SK-N-SH (cell line): ENCODE measurements around the gene AKAP17A. TPM values are rescaled to one million over a fixed set of nuclear protein-coding genes. Genes with fewer than 3 reads are reported as not detected.

Experiments used
- CTCF ChIA-PET: fragments of 300-600, 350-600 bp; formaldehyde crosslinking; extraction: SDS; loops from one replicate; lab custom pipeline; 2021; lab: Yijun Ruan, JAX
- POLR2A ChIA-PET: fragments of 350-600 bp; sonication (Branson Sonifier 250); formaldehyde crosslinking; extraction: SDS; loops from one replicate; lab custom pipeline; 2020; ENCODE audit warnings: antibody characterized with exemption, inconsistent platforms; lab: Yijun Ruan, JAX
- DNase-seq: peaks from one replicate; pipeline ENCODE4 v3.0.0; 2012
- H2AFZ ChIP-seq: fragments of 200-600 bp; sonication (generic); 2 replicates; pipeline ENCODE4 v1.8.1; 2016; ENCODE audit warnings: antibody characterized with exemption, mild to moderate bottlenecking, low read depth
- H3F3A ChIP-seq: fragments of 200-600 bp; sonication (generic); replicated peaks from 2 replicates; pipeline ENCODE3; 2016; ENCODE audit warnings: antibody characterized with exemption, mild to moderate bottlenecking; ENCODE audit not compliant: insufficient read depth
- H3K27ac ChIP-seq, 2 experiments: fragments of 200-500 bp in 1 of 2; fragments of 200-600 bp in 1 of 2; sonication (Bioruptor generic) in 1 of 2; sonication (generic), shearing (Covaris generic) in 1 of 2; 2 replicates each; pipeline versions ENCODE4 v1.5.1 to v1.6.1; 2014 to 2016; ENCODE audit warnings: low read depth in 2 of 2, inconsistent platforms in 1 of 2, low read length in 1 of 2, mild to moderate bottlenecking in 1 of 2, mixed read lengths in 1 of 2
- H3K27me3 ChIP-seq: fragments of 200-600 bp; sonication (generic), shearing (Covaris generic); 2 replicates; pipeline ENCODE4 v1.6.1; 2016; ENCODE audit warnings: mixed run types; ENCODE audit not compliant: insufficient read depth
- H3K36me3 ChIP-seq, 2 experiments: fragments of 200-500 bp in 1 of 2; fragments of 200-600 bp in 1 of 2; sonication (Bioruptor generic) in 1 of 2; sonication (generic) in 1 of 2; replicated peaks in 1 of 2; 2 replicates each; pipeline versions ENCODE3 to v1.5.1; 2014 to 2016; ENCODE audit warnings: low read length in 1 of 2, mild to moderate bottlenecking in 1 of 2; ENCODE audit not compliant: insufficient read depth in 2 of 2, control insufficient read depth in 1 of 2
- H3K4me1 ChIP-seq, 2 experiments: fragments of 200-500 bp in 1 of 2; fragments of 200-600 bp in 1 of 2; sonication (Bioruptor generic) in 1 of 2; sonication (generic), shearing (Covaris generic) in 1 of 2; 2 replicates each; pipeline versions ENCODE4 v1.5.1 to v1.6.1; 2014 to 2016; ENCODE audit warnings: low read depth in 1 of 2, low read length in 1 of 2, mixed run types in 1 of 2; ENCODE audit not compliant: insufficient read depth in 2 of 2, control insufficient read depth in 1 of 2
- H3K4me2 ChIP-seq: fragments of 200-600 bp; sonication (generic), shearing (Covaris generic); 2 replicates; pipeline ENCODE4 v1.6.1; 2017; ENCODE audit warnings: mixed run types
- H3K4me3 ChIP-seq, 2 experiments: fragments of 200-500 bp in 1 of 2; fragments of 200-600 bp in 1 of 2; sonication (Bioruptor generic) in 1 of 2; sonication (generic), shearing (Covaris generic) in 1 of 2; 2 replicates each; pipeline versions ENCODE4 v1.5.1 to v1.8.1; 2014 to 2016; ENCODE audit warnings: low read depth in 2 of 2, inconsistent platforms in 1 of 2, low read length in 1 of 2, mild to moderate bottlenecking in 1 of 2, mixed read lengths in 1 of 2, moderate library complexity in 1 of 2
- H3K79me2 ChIP-seq: fragments of 200-600 bp; sonication (generic); 2 replicates; pipeline ENCODE4 v1.8.1; 2017; ENCODE audit warnings: mild to moderate bottlenecking; ENCODE audit not compliant: insufficient read depth
- H3K9ac ChIP-seq: fragments of 200-600 bp; sonication (generic); 2 replicates; pipeline ENCODE4 v1.6.1; 2017; ENCODE audit warnings: mixed run types
- H3K9me2 ChIP-seq: fragments of 200-600 bp; sonication (generic); 2 replicates; pipeline ENCODE4 v1.6.1; 2017; ENCODE audit warnings: mixed run types
- H3K9me3 ChIP-seq: fragments of 200-600 bp; sonication (generic); 2 replicates; pipeline ENCODE4 v1.6.1; 2017; ENCODE audit warnings: mixed run types, mild to moderate bottlenecking, moderate library complexity
- H4K20me1 ChIP-seq: fragments of 200-600 bp; sonication (generic); 2 replicates; pipeline ENCODE4 v1.6.1; 2017; ENCODE audit warnings: mild to moderate bottlenecking, mixed run types; ENCODE audit not compliant: insufficient read depth
- ELF1 ChIP-seq: IDR thresholded peaks from 2 replicates; pipeline ENCODE4 v1.4.0; 2012
- FOSL2 ChIP-seq: IDR thresholded peaks from 2 replicates; pipeline ENCODE4 v1.4.0; 2012; ENCODE audit warnings: low read depth, mild to moderate bottlenecking, moderate library complexity, borderline replicate concordance
- FOXM1 ChIP-seq: IDR thresholded peaks from 2 replicates; pipeline ENCODE4 v1.4.0; 2012; ENCODE audit warnings: low read depth, mild to moderate bottlenecking
- JUND ChIP-seq: IDR thresholded peaks from 2 replicates; pipeline ENCODE4 v1.4.0; 2012
- MAX ChIP-seq: IDR thresholded peaks from 2 replicates; pipeline ENCODE4 v1.4.0; 2012; ENCODE audit warnings: low read depth
- NRF1 ChIP-seq: IDR thresholded peaks from 2 replicates; pipeline ENCODE4 v1.6.1; 2012; ENCODE audit warnings: low read depth, mild to moderate bottlenecking, low read length
- PBX3 ChIP-seq: IDR thresholded peaks from 2 replicates; pipeline ENCODE4; 2012
- RAD21 ChIP-seq: IDR thresholded peaks from 2 replicates; pipeline ENCODE4 v1.6.1; 2012; ENCODE audit warnings: mild to moderate bottlenecking, low read length
- REST ChIP-seq: IDR thresholded peaks from 2 replicates; pipeline ENCODE4 v1.6.1; 2012; ENCODE audit warnings: mild to moderate bottlenecking, low read depth, low read length, moderate library complexity
- RFX5 ChIP-seq: IDR thresholded peaks from 2 replicates; pipeline ENCODE4 v1.6.1; 2012; ENCODE audit warnings: mild to moderate bottlenecking, improper control_type of control experiment, low read length
- TCF12 ChIP-seq: IDR thresholded peaks from 2 replicates; pipeline ENCODE4 v1.4.0; 2012
- YY1 ChIP-seq: IDR thresholded peaks from 2 replicates; pipeline ENCODE4 v1.4.0; 2012; ENCODE audit warnings: low read depth, mild to moderate bottlenecking
- ZBTB33 ChIP-seq: IDR thresholded peaks from 2 replicates; pipeline ENCODE4 v1.4.0; 2012; ENCODE audit warnings: low read depth, borderline replicate concordance
- WGBS: methylation state at CpG from one replicate; pipeline ENCODE4 v1.1.6; 2017; ENCODE audit warnings: low lambda C conversion rate; 5-methylcytosine and 5-hydroxymethylcytosine counted together
- polyA plus RNA-seq, 3 experiments: library from polyadenylated mRNA; depleted of rRNA; stranded (reverse); fragments of >200 nt; gene quantifications; 2 replicates each; pipeline ENCODE4 v1.2.3, GENCODE V29; 2012
- TF ChIP-seq, protein P1 (sequence below): fragments of 150-350 bp; IDR thresholded peaks from 2 replicates; pipeline ENCODE4 v1.6.1; 2016; ENCODE audit warnings: mild to moderate bottlenecking, low read depth, low read length
- TF ChIP-seq, protein P2 (sequence below): fragments of 150-350 bp; IDR thresholded peaks from 2 replicates; pipeline ENCODE4 v1.6.1; 2017; ENCODE audit warnings: antibody characterized with exemption, low read length, low read depth, borderline replicate concordance

Gene AKAP17A
- polyA plus RNA-seq, 1 of the 3 experiments (the other 2 are of a cell fraction) = 43.8 TPM

DNA sequence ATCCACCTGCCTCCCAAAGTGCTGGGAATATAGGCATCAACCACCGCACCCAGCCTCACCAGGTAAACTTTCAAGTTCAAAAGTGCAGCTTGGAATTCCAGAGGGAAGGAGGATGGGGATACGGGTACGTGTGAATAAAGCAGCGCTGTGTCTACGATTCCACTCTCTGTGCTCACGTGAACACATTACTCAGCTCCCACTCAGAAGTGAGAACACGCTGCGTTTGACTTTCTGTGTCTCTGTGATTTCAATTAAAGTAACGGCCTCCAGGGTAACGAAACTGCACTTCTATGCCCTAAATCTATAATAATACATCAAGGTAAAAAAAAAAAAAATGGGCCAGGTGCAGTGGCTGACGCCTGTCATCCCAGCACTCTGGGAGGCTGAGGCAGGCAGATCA is 15.1 kb downstream of the AKAP17A start:
- H3K27me3 ChIP-seq = no peaks in the 10 kb centered on the region
- H3K9me3 ChIP-seq = no peaks in the 10 kb centered on the region
- H3K4me3 ChIP-seq = no peak overlapping the region
- no peak overlapping the region for H2AFZ ChIP-seq
- no peak for DNase-seq
- H3K79me2 ChIP-seq = no peaks in the 10 kb centered on the region
- no peak overlapping the region for H3K4me2 ChIP-seq
- CTCF ChIA-PET = no interaction called here
- H4K20me1 ChIP-seq = no peaks in the 10 kb centered on the region
- peaks cover 15 to 16% of the 10 kb centered on the region in 2 experiments for H3K36me3 ChIP-seq
- peaks cover 9% of the 10 kb centered on the region for H3F3A ChIP-seq
- H3K27ac ChIP-seq = no peak overlapping the region
- no peak for TF ChIP-seq MAX
- TF ChIP-seq REST = no peak
- no peak for TF ChIP-seq PBX3
- TF ChIP-seq ELF1 = no peak
- TF ChIP-seq FOXM1 = no peak
- TF ChIP-seq, protein P1, sequence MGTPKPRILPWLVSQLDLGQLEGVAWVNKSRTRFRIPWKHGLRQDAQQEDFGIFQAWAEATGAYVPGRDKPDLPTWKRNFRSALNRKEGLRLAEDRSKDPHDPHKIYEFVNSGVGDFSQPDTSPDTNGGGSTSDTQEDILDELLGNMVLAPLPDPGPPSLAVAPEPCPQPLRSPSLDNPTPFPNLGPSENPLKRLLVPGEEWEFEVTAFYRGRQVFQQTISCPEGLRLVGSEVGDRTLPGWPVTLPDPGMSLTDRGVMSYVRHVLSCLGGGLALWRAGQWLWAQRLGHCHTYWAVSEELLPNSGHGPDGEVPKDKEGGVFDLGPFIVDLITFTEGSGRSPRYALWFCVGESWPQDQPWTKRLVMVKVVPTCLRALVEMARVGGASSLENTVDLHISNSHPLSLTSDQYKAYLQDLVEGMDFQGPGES = no peak
- no peak for TF ChIP-seq NRF1
- no peak for TF ChIP-seq RAD21
- TF ChIP-seq RFX5 = no peak
- TF ChIP-seq YY1 = no peak
- TF ChIP-seq TCF12 = no peak
- no peak for TF ChIP-seq FOSL2
- TF ChIP-seq, protein P2, sequence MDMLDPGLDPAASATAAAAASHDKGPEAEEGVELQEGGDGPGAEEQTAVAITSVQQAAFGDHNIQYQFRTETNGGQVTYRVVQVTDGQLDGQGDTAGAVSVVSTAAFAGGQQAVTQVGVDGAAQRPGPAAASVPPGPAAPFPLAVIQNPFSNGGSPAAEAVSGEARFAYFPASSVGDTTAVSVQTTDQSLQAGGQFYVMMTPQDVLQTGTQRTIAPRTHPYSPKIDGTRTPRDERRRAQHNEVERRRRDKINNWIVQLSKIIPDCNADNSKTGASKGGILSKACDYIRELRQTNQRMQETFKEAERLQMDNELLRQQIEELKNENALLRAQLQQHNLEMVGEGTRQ = no peak
- no peak for TF ChIP-seq JUND
- TF ChIP-seq ZBTB33 = no peak
- no peak overlapping the region for H3K9ac ChIP-seq
- POLR2A ChIA-PET = no interaction called here
- 94% methylated on average over 11 of the region's 11 CpGs for WGBS
- H3K9me2 ChIP-seq = no peaks in the 10 kb centered on the region
- no peaks in the 10 kb centered on the region for H3K4me1 ChIP-seq
